Measurements from ENCODE around the gene PTPRN. TPM values are rescaled to one million over a fixed set of nuclear protein-coding genes. Genes with fewer than 3 reads are reported as not detected.

The PTPRN gene
- total RNA-seq, 1 donor from 2014 or later, result not detected

DNA sequence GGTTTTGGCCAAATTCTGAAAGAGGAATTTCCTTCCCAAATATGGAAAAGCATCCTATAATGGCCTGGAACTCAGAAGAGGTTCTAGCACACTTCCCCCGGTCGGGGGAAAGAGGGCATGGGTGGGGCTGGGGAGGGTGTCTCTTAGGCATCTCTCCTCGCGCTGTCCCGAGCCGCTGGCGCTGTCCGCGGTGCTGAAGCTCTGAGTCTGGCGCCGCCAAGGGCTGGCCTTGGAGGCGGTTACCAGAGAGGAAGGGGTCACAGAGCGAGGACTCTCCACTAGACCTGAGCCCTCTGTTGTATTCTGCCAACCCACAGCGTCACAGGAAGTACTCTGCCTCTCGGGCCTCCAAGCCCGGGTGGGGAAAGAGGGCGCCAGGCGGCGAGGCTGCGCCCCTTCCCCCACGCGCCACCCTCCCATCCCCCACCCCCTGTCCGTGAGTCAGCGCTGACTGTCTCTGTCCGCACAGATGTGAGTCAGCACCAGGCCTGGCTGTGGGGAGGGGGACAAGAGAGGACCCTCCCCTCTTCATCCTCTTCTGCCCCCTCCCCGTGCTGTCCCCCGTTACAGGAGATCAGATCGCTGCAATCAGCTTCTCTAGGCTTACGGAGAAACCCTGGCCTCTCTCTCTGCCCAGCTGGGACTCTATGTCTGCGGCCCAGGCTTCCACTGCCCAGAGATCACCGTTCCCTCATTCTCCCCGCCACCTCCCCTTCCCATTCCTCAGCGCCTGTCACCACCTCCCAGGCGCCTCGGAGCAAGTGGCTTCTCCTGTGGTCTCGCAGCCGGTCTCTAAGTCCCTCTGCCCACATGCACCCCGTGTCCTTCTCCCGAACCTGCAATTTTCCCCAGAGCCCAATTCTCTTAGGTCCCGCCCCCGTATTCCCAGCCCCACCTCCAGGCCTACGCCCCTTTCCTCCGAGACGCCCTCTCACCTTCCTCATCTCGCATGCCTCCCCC is 779 bp downstream of the PTPRN start:
- intact Hi-C loops (cut with micrococcal nuclease), result no loop called here

DNA sequence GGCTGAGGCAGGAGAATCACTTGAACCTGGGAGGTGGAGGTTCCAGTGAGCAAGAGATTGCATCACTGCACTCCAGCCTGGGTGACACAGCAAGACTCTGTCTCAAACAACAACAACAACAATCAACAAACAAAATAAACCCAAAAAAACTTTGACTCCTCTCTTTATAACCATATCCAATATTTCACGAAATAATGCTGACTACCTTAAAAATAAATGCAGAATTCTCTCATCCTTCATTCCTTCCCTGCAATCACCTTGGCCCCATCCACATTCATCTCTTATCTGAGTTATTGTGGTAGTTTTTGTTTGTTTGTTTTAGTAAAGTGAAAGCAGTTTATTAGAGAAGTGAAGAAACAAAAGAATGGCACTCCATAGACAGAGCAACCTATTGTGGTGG is 3.2 kb downstream of the PTPRN start:
- intact Hi-C loops (cut with micrococcal nuclease), result no loop called here

GRCh38 chr2:219304223-219304622 is 5.0 kb downstream of the PTPRN start:
- intact Hi-C loops (cut with micrococcal nuclease), result no loop called here

DNA sequence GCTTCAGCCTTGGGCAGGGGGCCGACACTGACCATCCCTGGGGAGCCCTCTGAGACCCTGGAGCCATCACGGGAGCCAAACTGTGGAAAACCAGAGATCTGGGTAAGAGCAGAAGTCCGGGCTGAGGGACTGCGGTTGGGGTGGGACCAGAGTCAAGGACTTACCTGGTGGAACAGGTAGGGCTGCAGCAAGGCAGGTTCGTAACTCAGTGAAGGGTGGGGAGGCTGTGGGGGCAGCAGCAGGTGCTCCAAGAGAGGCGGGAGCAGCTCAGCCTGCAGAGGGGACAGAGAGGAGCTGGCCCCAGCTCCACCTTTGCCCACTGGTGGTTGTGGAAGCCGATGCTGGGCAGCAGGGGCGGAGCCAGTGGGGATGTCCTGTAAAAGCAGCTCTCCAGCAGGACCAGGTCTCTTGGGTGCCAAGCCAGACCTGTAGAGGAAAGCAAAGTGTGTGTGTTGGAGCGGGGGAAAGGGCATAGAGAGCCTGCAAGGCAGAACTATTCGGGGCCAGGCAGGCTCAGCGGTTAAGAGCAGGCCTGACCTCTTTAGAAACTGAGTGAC is 6.7 kb downstream of the PTPRN start:
- intact Hi-C loops (cut with micrococcal nuclease), result no loop called here

- intact Hi-C loops (cut with micrococcal nuclease), result no loop called here
Measured at GRCh38 chr2:219300022-219300421, 9.2 kb downstream of the PTPRN start.

GRCh38 chr2:219299372-219299760 is 9.8 kb downstream of the PTPRN start:
- intact Hi-C loops (cut with micrococcal nuclease), result loop anchor here (5.0 kb wide), 2 partner anchors 88 to 122 kb away; partner anchors contain the start of genes CNPPD1, DNPEP and RETREG2

- intact Hi-C loops (cut with micrococcal nuclease), result loop anchor here (1.0 to 5.0 kb wide), 4 partner anchors 88 to 241 kb away; partner anchors contain the start of genes CNPPD1, DNPEP, NHEJ1 and RETREG2
Measured at GRCh38 chr2:219298759-219299371, 10.3 kb downstream of the PTPRN start.

DNA sequence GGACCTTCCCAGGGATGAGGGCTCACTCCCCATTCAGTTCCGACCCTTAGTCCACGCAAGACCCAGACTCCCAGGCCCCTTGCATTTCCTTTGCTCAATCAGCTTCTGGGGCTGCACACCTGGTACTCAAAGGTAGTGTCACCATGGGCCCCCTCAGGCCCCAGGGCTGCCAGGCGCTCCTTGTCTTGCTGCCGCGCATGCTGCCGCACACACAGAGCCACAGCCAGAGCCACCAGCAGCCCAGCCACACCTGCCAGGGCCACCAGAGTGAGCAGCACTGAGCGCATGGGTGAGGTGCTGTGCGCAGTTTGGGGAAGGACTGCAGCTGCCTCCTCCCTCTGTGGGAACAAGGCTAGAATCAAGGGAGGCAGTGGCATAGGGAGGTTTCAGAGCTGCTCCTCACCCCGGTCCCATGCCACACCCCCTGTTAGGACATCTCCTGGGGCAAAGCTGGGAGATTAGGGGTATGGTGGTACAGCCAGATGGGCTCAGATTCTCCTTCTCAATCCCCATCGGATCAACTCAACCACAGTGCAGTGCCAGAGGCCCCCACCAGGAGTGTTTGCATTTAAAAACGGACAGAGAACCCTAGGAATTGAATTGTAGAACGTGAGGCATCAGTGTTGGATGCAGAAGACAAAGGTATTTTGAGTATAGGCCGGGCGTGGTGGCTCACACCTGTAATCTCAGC is 11.3 kb downstream of the PTPRN start:
- intact Hi-C loops (cut with micrococcal nuclease), result loop anchor here (1.0 to 5.0 kb wide), 4 partner anchors 89 to 240 kb away; partner anchors contain the start of genes CNPPD1, DNPEP, NHEJ1 and RETREG2

- intact Hi-C loops (cut with micrococcal nuclease), result loop anchor here (5.0 kb wide), 2 partner anchors 90 to 120 kb away; partner anchors contain the start of genes CNPPD1, DNPEP and RETREG2
Measured at GRCh38 chr2:219296631-219297391, 12.4 kb downstream of the PTPRN start.

DNA sequence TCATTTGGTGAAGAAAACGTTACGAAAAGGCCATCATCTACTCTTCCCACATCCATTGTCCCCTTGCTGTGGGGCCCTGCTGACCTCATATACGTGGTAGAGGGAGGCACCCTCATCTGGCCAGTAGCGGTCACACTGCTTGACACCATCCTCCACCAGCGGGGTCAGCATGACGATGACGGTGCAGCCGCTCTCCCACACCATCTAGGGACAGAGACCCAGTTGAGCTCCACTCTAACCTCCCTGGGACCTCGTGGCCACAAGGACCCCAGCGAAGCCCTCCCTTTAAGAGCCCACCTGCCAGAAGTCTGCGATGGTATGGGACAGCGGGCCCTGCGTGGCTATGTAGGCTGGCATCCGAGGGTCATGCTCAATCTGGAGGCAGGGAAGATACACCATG is 13.1 kb downstream of the PTPRN start:
- intact Hi-C loops (cut with micrococcal nuclease), result loop anchor here (5.0 kb wide), 2 partner anchors 91 to 119 kb away; partner anchors contain the start of genes CNPPD1, DNPEP and RETREG2

DNA sequence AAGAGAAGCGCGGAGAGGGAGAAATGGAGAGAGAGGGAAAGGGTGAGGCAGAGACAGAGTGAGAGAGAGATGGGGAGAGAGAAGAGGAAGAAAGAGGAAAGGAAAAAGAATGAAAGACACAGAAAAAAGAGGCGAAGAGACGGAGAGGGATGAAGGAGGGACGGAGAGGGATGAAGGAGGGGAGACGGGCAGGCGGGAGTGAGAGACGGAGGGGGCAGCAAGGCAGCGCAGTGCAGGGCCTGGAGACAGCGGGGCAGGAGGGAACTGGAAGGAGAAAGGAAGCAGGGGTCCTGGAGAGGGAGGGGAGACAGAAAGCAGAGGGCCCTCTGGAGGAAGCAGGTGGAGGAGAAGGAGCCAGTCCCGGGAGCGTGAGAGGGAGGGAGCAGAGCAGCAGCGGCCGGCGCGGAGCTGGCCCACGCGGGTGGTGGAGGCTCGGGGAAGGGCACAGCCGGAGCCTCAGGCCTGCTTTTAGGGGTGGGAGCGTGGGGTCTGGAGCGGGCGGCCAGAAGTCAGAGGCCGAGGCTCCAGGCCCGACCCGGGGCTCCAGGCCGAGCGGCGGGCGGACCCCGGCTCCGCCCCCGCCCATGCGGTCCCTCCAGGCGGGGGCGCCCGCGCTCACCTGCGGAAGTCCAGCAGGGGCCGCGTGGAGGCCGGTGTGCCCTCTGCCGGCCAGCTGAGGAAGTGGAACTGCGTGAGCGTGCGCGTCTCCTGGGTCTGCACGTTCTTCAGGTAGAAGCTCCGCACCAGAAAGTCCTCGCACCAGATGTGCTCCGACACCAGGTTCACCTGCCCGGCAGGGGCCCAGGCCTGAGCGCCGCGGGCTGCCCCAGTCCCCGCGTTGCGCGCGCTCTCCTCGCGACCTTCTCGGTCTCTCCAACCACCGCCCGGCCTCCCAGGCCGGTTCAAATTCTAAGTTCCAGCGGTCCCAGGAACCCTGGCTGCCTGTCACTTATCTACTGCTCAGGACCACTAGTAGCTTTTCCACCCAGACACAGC is 14.5 kb downstream of the PTPRN start:
- intact Hi-C loops (cut with micrococcal nuclease), result loop anchor here (1.0 to 5.0 kb wide), 7 partner anchors 15 to 117 kb away; partner anchors contain the start of genes ANKZF1, ATG9A, CNPPD1 and DNAJB2

DNA sequence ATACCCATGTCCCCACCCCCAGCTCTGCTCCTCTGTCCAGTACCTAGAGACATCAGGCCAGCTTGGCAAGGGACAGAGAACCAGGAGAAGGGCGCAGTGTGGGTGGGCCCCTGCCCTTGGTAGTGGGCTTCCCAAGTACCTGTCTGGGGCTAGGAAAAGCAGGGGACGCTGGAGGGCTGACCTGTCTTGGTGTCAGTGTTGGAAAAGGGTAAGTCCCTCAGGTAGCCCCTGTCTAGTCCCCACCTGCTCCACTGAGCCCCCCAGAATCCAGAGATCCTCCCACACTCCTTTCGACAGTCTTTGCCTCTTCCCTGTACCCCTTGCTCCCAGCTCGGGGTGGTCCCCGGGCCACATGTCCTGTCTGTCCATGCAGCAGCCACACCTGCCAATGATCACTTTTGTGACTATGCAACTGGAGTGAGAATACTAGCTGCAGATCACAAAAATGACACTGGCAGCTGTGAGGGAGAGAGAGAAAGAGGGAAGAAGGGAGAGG is 15.4 kb downstream of the PTPRN start:
- intact Hi-C loops (cut with micrococcal nuclease), result loop anchor here (1.0 kb wide), 3 partner anchors 40 to 87 kb away; partner anchors contain the start of genes GLB1L, STK16, TUBA4A and TUBA4B

DNA sequence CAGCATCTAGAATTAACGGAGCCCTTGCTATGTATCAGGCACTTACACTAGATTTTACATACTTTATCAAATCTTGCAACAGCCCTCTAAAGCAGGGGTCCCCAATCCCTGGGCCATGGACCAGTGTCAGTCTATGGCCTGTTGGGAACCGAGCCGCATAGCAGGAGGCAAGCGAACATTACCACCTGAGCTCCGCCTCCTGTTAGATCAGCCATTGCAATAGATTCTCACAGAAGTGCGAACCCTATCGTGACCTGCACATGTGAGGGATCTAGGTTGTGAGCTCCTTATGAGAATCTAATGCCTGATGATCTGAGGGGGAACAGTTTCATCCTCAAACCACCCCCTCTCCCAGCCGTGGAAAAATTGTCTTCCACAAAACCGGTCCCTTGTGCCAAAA is 16.6 kb downstream of the PTPRN start:
- intact Hi-C loops (cut with micrococcal nuclease), result no loop called here

DNA sequence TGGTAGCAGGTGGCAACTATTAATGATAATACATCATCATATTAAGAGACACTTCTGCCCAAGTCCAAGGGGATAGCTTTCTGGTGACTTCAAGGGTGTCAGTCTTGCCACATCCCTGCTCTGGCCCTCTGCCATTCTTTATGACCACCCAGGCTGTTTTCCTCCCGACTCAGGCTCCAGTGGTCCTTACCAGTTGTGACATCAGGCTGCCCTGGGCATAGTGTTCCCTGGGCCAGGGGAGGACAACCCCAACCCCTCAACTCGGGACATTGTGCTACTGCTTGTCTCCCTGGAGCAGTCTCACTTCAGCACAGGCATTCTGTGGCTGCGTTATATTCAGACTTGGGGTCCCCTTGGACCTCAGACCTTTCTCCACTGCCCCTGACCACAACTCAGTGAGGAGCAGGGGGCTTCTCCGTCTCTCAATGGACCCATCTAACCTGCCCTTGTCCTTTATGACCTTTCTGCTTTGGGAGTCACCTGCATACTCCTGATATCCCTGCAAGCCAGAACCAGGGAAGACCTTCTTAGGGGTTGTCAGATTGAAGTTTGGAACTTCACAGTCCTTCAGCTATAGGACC is 17.2 kb downstream of the PTPRN start:
- intact Hi-C loops (cut with micrococcal nuclease), result no loop called here

DNA sequence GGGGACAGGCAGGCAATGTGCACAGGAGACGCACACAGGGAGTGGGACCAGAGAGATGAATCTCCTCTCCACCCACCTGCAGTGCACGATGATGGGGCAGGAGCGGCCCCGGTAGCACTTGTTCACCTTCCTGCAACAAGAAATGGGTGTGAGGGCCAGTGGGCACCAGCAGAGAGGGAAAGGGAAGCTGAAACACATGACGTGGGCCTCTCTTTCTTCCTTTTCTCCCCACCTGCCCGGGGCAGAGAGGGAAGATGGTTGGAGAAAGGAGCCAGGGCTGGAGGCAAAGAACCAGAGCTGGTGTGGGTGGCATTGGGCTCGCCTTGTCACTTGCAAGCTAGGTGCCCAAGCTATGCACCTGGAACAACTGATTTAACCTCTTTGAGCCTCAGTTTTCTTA is 17.8 kb downstream of the PTPRN start:
- intact Hi-C loops (cut with micrococcal nuclease), result no loop called here

DNA sequence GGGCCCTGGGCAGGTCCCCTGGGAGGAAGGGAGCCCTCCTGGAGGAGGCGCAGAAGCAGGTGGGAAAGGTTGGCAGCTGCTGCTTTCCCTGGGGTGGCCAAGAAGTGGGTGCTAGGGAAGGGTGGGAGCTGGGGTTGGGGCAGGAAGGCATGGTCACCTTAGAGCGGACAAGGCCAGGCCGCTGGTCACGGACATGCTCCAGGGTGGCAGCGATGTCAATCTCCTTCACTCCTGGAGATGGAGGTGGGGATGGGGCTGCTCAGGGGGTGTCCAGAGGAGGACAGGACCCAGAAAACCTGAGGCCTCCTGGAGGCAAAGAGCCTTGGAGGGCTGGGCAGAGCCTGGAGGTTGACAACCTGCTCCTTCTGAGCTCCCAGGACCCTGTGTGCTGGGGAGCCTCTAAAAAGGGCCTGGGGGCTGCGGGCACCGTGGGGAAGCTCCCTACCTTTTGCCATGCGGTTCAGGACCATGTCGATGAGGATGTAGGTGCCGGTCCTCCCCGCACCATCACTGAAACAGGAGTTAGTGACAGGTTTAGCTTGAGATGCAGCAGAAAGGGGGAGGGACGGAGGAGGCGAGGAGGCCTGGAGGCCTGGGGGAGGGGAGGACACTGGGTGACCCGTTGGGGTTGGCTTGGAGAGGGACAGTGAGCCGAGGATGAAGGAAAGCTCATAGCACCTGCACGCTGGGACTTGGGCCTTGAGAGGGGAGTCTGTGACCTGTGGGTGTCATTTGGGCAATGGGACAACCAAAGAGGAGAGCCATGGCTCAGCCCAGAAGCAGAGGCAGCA is 18.6 kb downstream of the PTPRN start:
- intact Hi-C loops (cut with micrococcal nuclease), result no loop called here

DNA sequence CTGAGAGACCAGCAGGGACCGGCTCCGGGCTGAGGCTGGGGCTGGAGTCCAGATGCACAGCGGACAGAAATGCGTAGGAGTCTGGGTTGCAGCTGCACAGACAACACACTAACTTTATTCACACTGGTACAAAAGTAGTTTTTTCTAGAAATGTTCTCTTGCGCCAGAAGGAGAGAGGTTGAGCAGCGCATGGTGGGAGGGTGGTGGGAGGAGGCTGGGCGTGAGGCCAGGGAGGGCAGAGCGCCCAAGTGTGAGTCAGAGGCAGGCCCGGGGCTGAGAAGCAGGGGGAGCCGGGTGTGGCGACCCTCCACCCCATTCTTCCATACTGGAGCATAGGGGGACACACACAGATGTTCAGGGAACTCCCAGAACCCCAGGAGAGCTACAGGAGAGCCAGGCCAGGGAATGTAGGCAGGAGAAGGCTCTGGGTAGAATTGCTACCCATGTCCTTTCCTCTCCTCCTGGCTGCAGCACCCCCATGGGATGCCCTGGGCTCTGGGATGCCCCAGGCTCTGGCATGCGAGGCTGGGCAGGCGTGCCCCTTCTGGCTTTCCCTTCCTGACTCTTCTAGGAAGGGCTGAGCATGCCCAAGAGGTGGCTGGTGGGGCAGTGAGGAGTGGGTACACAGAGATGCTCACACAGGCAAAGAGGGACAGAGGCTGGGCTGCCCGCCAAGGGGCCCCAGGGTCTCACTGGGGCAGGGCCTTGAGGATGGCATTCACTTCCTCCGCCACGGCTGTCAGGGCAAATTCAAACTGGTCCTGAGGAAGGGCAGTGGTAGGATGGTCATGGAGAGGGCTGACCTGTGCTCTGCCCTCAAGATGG is 19.5 kb downstream of the PTPRN start:
- intact Hi-C loops (cut with micrococcal nuclease), result no loop called here

Data from T-helper 2 cell treated with Interferon-gamma antibody and Interleukin-4, amounts not matched to agents 100 ng/mL and 5 ng/mL, for 36 hours (primary cell).